ENCODE data around the gene FIGLA. TPM values are rescaled to one million over a fixed set of nuclear protein-coding genes. Genes with fewer than 3 reads are reported as not detected.

FIGLA gene
- total RNA-seq, 1 donor from 2014 or later: not detected

GRCh38 chr2:70776266-70776665 is 14.2 kb downstream of the FIGLA start:
- H3K27ac Mint-ChIP-seq: no peak overlapping the region
- no peak overlapping the region for H3K4me3 Mint-ChIP-seq
- no peaks in the 10 kb centered on the region for H3K36me3 Mint-ChIP-seq (ENCODE audit: low read depth)
- ChIA-PET POLR2A (no interaction called here), CTCF (no interaction called here)
- H3K27me3 Mint-ChIP-seq: peaks cover 34% of the 10 kb centered on the region
- no peaks in the 10 kb centered on the region for H3K4me1 Mint-ChIP-seq
- no peak for DNase-seq
- no peak for ATAC-seq (ENCODE audit: low read depth)
- TF ChIP-seq, protein P1, sequence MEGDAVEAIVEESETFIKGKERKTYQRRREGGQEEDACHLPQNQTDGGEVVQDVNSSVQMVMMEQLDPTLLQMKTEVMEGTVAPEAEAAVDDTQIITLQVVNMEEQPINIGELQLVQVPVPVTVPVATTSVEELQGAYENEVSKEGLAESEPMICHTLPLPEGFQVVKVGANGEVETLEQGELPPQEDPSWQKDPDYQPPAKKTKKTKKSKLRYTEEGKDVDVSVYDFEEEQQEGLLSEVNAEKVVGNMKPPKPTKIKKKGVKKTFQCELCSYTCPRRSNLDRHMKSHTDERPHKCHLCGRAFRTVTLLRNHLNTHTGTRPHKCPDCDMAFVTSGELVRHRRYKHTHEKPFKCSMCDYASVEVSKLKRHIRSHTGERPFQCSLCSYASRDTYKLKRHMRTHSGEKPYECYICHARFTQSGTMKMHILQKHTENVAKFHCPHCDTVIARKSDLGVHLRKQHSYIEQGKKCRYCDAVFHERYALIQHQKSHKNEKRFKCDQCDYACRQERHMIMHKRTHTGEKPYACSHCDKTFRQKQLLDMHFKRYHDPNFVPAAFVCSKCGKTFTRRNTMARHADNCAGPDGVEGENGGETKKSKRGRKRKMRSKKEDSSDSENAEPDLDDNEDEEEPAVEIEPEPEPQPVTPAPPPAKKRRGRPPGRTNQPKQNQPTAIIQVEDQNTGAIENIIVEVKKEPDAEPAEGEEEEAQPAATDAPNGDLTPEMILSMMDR (IDR thresholded peaks at IDR 0.05): no peak
- intact Hi-C loops (cut with micrococcal nuclease): no loop called here
- peaks cover 13% of the 10 kb centered on the region for H3K9me3 Mint-ChIP-seq

GRCh38 chr2:70775141-70775540 is 15.3 kb downstream of the FIGLA start:
- Mint-ChIP-seq H3K4me1 (no peaks in the 10 kb centered on the region), H3K27me3 (peaks cover 41% of the 10 kb centered on the region), H3K36me3 (ENCODE audit: low read depth) (no peaks in the 10 kb centered on the region), H3K9me3 (peaks cover 13% of the 10 kb centered on the region), H3K27ac (no peak overlapping the region), H3K4me3 (no peak overlapping the region)
- intact Hi-C loops (cut with micrococcal nuclease): no loop called here
- ChIA-PET CTCF (no interaction called here), POLR2A (no interaction called here)
- ATAC-seq (ENCODE audit: low read depth): no peak
- no peak for DNase-seq
- TF ChIP-seq, protein P1 (IDR thresholded peaks at IDR 0.05): no peak

GRCh38 chr2:70772486-70773155 is 17.8 kb downstream of the FIGLA start:
- H3K9me3 Mint-ChIP-seq: peaks cover 13% of the 10 kb centered on the region
- ChIA-PET POLR2A (no interaction called here), CTCF (no interaction called here)
- peaks cover 39% of the 10 kb centered on the region for H3K27me3 Mint-ChIP-seq
- DNase-seq (no peak), ATAC-seq (ENCODE audit: low read depth) (no peak)
- intact Hi-C loops (cut with micrococcal nuclease): no loop called here
- no peak overlapping the region for H3K27ac Mint-ChIP-seq
- TF ChIP-seq, protein P1 (IDR thresholded peaks at IDR 0.05): no peak
- peaks cover 9% of the 10 kb centered on the region for H3K4me1 Mint-ChIP-seq
- H3K36me3 Mint-ChIP-seq (ENCODE audit: low read depth): no peaks in the 10 kb centered on the region
- H3K4me3 Mint-ChIP-seq: no peak overlapping the region

DNA sequence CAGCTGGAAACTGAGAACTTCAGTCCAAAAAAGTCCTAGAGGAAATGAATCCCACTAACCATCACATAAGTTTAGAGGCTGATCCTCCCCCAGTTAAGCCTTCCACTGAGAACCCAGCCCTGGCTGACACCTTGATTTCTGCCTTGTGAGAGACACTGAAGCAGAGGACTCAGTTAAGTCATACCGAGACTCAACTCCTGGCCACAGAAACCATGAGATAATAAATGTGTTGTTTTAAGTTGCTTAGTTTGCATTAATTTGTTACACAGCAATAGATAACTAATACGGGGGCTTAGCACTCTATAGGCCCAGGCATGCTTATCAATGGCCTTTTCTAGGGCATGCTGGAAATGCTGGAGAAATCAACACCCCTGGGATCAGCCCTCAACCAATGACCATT is 19.0 kb downstream of the FIGLA start:
- Mint-ChIP-seq H3K27me3 (peaks cover 36% of the 10 kb centered on the region), H3K36me3 (ENCODE audit: low read depth) (no peaks in the 10 kb centered on the region), H3K4me3 (no peak overlapping the region), H3K27ac (no peak overlapping the region), H3K4me1 (peaks cover 15% of the 10 kb centered on the region), H3K9me3 (peaks cover 13% of the 10 kb centered on the region)
- intact Hi-C loops (cut with micrococcal nuclease): no loop called here
- TF ChIP-seq, protein P1 (IDR thresholded peaks at IDR 0.05): no peak
- DNase-seq (no peak), ATAC-seq (ENCODE audit: low read depth) (no peak)
- ChIA-PET CTCF (no interaction called here), POLR2A (no interaction called here)

DNA sequence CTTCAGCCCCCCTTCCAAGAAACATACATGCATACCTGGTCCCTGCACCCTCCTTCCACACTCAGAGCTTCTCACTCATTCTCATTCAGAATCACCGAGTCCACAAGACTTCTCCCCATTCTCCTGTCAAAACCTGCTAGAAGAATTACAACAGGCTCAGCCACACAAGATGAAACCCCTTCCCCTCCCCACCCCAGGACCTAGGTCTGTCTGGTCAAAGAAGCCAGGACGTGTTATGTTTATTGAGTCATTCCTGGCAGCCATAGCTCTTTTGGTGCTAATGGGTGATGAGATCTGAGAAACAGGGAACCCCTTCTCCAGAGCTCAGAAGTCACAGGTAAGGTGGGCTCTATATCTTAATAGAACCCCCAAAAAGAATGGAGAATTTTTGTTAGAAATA is 21.0 kb downstream of the FIGLA start:
- intact Hi-C loops (cut with micrococcal nuclease): loop anchor here (5.0 kb wide), 4 partner anchors 67 to 467 kb away; partner anchors contain the start of gene FAM136A
- H3K9me3 Mint-ChIP-seq: peaks cover 13% of the 10 kb centered on the region
- TF ChIP-seq, protein P1 (IDR thresholded peaks at IDR 0.05): no peak
- H3K27ac Mint-ChIP-seq: peak overlapping the region; percentile 26
- DNase-seq (no peak), ATAC-seq (ENCODE audit: low read depth) (no peak)
- peaks cover 24% of the 10 kb centered on the region for H3K4me1 Mint-ChIP-seq
- ChIA-PET CTCF (interaction anchor here (1.1 kb wide), 1 partner anchor 10 kb away, joined by 3 read pairs; no protein-coding TSS in a partner anchor), POLR2A (no interaction called here)
- H3K27me3 Mint-ChIP-seq: peaks cover 26% of the 10 kb centered on the region
- H3K4me3 Mint-ChIP-seq: no peak overlapping the region
- no peaks in the 10 kb centered on the region for H3K36me3 Mint-ChIP-seq (ENCODE audit: low read depth)
